ENCODE results near the gene NF2.

NF2 gene

DNA sequence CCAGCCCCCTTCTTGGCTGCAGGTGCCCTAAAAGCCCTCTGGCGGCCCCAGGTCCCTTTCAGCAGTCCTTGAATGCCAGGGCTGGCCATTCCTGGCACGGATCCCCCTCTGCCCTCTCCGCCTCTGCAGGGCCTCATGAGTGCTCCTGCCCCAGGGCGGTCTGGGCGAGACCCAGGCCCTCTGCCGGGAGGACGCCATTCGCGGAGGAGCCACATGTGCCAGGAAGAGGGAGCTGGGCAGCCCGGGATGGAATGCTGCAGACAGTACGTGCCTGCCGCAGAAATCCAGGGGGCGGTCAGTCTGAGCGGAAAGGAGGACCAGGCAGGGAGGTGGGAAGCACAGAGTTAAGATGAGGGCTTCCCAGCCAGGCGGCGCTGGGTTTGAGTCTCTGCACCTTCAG, 119.2 kb downstream of the NF2 start:
- TF ChIP-seq, protein P1, sequence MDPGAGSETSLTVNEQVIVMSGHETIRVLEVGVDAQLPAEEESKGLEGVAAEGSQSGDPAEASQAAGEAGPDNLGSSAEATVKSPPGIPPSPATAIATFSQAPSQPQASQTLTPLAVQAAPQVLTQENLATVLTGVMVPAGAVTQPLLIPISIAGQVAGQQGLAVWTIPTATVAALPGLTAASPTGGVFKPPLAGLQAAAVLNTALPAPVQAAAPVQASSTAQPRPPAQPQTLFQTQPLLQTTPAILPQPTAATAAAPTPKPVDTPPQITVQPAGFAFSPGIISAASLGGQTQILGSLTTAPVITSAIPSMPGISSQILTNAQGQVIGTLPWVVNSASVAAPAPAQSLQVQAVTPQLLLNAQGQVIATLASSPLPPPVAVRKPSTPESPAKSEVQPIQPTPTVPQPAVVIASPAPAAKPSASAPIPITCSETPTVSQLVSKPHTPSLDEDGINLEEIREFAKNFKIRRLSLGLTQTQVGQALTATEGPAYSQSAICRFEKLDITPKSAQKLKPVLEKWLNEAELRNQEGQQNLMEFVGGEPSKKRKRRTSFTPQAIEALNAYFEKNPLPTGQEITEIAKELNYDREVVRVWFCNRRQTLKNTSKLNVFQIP (CRISPR knock-in tag; IDR thresholded peaks at IDR 0.05; ENCODE audit: borderline replicate concordance, low read depth): no peak
- TF ChIP-seq CSDC2 (CRISPR knock-in tag; IDR thresholded peaks at IDR 0.05) (no peak), SNAI2 (CRISPR knock-in tag; IDR thresholded peaks at IDR 0.05) (no peak), ZNF565 (CRISPR knock-in tag; conservative IDR thresholded peaks at IDR 0.05; ENCODE audit: low read depth) (no peak), ZNF70 (CRISPR knock-in tag; IDR thresholded peaks at IDR 0.05) (no peak), ZC3H10 (CRISPR knock-in tag; IDR thresholded peaks at IDR 0.05) (no peak), RARB (CRISPR knock-in tag; IDR thresholded peaks at IDR 0.05) (no peak), ZFP30 (CRISPR knock-in tag; IDR thresholded peaks at IDR 0.05) (no peak), ISL1 (CRISPR knock-in tag; IDR thresholded peaks at IDR 0.05) (no peak), TOX (CRISPR knock-in tag; IDR thresholded peaks at IDR 0.05; ENCODE audit: borderline replicate concordance) (no peak), TCF4 (CRISPR knock-in tag; IDR thresholded peaks at IDR 0.05; ENCODE audit: borderline replicate concordance) (no peak), BACH2 (CRISPR knock-in tag; IDR thresholded peaks at IDR 0.05; ENCODE audit: borderline replicate concordance) (no peak), ZFP3 (CRISPR knock-in tag; IDR thresholded peaks at IDR 0.05) (no peak), ARNTL (CRISPR knock-in tag; IDR thresholded peaks at IDR 0.05; ENCODE audit: borderline replicate concordance, low read depth) (no peak), ZNF8 (CRISPR knock-in tag; IDR thresholded peaks at IDR 0.05) (no peak), PPARA (CRISPR knock-in tag; IDR thresholded peaks at IDR 0.05; ENCODE audit: borderline replicate concordance) (no peak), CREB5 (CRISPR knock-in tag; IDR thresholded peaks at IDR 0.05; ENCODE audit: low read depth) (no peak), ESRRG (CRISPR knock-in tag; IDR thresholded peaks at IDR 0.05) (no peak), CSRNP3 (CRISPR knock-in tag; IDR thresholded peaks at IDR 0.05) (no peak)
- TF ChIP-seq, protein P2, sequence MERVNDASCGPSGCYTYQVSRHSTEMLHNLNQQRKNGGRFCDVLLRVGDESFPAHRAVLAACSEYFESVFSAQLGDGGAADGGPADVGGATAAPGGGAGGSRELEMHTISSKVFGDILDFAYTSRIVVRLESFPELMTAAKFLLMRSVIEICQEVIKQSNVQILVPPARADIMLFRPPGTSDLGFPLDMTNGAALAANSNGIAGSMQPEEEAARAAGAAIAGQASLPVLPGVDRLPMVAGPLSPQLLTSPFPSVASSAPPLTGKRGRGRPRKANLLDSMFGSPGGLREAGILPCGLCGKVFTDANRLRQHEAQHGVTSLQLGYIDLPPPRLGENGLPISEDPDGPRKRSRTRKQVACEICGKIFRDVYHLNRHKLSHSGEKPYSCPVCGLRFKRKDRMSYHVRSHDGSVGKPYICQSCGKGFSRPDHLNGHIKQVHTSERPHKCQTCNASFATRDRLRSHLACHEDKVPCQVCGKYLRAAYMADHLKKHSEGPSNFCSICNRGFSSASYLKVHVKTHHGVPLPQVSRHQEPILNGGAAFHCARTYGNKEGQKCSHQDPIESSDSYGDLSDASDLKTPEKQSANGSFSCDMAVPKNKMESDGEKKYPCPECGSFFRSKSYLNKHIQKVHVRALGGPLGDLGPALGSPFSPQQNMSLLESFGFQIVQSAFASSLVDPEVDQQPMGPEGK (CRISPR knock-in tag; IDR thresholded peaks at IDR 0.05; ENCODE audit: borderline replicate concordance): no peak
- peak; percentile 6; the same call in 1 of the 3 replicates for ATAC-seq

DNA sequence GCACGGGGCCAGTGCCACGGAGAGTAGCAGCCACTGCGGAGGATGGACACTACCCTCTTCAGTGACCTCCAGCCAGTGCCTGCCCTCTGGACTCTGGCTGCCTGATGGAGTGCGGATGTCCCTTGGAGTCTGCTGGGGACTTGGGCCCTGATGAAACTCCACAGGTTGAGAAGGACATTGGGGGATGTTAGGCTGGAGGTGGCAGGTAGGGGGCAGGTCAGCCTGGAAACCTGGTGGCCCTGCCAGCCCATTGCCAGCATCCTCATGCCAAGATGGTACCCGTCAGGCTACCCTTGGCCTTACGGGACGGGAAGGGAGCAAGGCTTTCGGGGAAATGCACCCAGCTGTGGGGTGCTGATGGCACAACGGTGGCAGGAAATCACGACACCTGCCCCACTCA, 120.3 kb downstream of the NF2 start:
- ATAC-seq: no peak
- TF ChIP-seq, protein P3, sequence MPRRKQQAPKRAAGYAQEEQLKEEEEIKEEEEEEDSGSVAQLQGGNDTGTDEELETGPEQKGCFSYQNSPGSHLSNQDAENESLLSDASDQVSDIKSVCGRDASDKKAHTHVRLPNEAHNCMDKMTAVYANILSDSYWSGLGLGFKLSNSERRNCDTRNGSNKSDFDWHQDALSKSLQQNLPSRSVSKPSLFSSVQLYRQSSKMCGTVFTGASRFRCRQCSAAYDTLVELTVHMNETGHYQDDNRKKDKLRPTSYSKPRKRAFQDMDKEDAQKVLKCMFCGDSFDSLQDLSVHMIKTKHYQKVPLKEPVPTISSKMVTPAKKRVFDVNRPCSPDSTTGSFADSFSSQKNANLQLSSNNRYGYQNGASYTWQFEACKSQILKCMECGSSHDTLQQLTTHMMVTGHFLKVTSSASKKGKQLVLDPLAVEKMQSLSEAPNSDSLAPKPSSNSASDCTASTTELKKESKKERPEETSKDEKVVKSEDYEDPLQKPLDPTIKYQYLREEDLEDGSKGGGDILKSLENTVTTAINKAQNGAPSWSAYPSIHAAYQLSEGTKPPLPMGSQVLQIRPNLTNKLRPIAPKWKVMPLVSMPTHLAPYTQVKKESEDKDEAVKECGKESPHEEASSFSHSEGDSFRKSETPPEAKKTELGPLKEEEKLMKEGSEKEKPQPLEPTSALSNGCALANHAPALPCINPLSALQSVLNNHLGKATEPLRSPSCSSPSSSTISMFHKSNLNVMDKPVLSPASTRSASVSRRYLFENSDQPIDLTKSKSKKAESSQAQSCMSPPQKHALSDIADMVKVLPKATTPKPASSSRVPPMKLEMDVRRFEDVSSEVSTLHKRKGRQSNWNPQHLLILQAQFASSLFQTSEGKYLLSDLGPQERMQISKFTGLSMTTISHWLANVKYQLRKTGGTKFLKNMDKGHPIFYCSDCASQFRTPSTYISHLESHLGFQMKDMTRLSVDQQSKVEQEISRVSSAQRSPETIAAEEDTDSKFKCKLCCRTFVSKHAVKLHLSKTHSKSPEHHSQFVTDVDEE (CRISPR knock-in tag; IDR thresholded peaks at IDR 0.05): no peak
- TF ChIP-seq TOX (CRISPR knock-in tag; IDR thresholded peaks at IDR 0.05; ENCODE audit: borderline replicate concordance): no peak
- TF ChIP-seq ISL1 (CRISPR knock-in tag; IDR thresholded peaks at IDR 0.05): no peak
- TF ChIP-seq CREB5 (CRISPR knock-in tag; IDR thresholded peaks at IDR 0.05; ENCODE audit: low read depth): no peak

All from SK-N-SH treated with all-trans-retinoic acid at 6 μM for 48 hours (cell line).